DND-41 (cell line): ENCODE results near the gene ADTRP.

Experiments
- CTCF ChIP-seq: IDR thresholded peaks from 2 replicates; pipeline ENCODE4 v1.5.1; 2012; ENCODE audit warnings: borderline replicate concordance, low read length, moderate library complexity, mild to moderate bottlenecking; ENCODE audit not compliant: poor library complexity, severe bottlenecking; ENCODE audit errors: extremely low read depth
- EZH2 ChIP-seq: IDR thresholded peaks from 3 replicates; pipeline ENCODE4 v1.6.1; 2012; ENCODE audit warnings: borderline replicate concordance, low read depth, mild to moderate bottlenecking, moderate library complexity, low read length, inconsistent platforms; ENCODE audit not compliant: severe bottlenecking

- TF ChIP-seq CTCF (no peak), EZH2 (no peak)
Measured at GRCh38 chr6:11795403-11795802, 16.8 kb upstream of the ADTRP start.
